GM18526 (cell line): ENCODE results near the gene HPS3.

Experiments used
- POLR2A ChIP-seq: IDR thresholded peaks from 3 replicates; pipeline ENCODE4 v1.6.1; 2011; ENCODE audit not compliant: insufficient read length; ENCODE audit errors: extremely low read depth

HPS3 gene

DNA sequence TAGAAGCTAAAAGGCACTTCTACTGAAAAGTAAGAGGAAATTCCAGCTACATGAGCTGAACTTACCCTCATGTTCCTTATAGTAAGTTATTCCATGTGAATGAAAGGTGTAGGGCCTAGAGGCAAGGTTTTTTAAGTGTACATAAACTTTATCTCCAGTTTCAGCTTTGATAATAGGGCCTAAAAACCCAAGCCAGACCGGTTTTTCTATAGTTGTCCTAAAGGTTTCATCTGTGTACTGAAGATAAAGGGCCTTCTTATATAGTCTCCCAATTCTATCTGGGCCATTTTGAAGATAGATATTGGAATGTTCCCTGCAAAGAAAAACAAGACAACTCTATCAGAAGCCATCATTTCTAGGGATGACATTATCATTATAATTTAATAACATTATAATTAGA lies 82.9 kb downstream of the HPS3 start:
- TF ChIP-seq POLR2A = no peak

DNA sequence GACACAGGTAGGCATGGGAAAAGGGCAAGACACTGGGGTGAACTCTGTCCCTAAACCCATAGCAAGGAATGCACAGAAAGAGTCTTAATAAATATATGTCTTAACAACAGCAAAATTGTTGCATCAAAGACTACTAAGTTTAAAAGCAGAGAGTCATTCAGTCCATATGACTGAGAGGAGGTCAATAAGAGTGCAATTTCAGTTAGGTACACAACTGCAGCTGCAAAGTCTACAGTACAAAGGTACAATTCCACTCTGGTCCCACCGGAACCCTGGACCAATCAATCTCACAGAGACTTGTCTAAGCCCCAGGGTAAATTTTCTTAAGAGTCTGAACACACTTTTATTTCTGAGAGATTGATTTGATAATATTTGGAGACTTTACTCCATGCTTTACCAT lies 85.3 kb downstream of the HPS3 start:
- no peak for TF ChIP-seq POLR2A

DNA sequence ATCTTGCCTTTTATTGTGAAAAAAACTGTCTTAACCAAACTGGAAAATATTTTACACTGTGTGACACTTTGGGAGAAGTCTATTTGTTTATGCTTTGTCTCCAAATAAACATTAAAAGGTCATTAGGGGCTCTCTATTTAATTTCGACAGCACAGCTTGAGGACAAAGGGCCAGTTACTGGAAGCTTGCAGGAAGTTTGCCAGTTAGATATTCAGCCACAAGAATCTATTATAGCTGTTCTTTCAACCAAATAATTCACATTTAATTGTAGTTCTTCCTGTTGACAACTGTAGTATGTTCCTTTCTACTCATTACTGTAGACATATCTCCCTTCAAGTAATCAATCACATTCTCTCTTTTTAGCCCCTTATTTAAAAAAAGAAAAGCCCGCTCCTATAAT lies 86.1 kb downstream of the HPS3 start:
- TF ChIP-seq POLR2A = no peak

DNA sequence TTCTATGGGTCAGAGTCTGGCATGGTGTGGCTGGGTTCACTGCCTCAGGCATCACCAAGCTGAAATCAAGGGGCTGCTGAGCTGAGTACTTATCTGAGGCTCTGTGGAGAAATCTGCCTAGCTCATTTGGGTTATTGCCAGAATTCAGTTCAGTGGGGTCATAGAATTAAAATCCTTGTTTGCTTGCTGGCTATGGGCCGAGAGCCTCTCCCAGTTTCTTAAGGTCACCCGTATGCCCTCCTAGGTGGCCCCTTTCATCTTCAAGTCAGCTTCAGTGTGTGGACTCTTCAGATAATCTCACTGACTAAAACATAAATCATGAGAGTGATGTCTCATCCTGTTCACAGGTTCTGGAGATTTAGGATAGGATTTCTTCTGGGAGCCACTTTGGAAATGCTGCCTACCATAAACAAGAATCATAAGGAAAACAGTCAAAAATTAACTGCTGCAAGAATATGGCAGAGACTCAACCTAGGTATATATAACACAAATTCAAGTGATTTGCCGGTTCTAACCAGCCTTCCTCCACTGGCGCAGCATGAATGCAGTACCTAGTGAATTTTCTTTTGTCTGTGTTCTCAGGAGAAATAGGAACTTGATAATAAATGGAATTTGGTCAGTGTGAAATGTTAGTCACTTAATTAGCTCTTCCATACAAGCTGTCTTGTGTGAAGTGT lies 86.9 kb downstream of the HPS3 start:
- TF ChIP-seq POLR2A = no peak

DNA sequence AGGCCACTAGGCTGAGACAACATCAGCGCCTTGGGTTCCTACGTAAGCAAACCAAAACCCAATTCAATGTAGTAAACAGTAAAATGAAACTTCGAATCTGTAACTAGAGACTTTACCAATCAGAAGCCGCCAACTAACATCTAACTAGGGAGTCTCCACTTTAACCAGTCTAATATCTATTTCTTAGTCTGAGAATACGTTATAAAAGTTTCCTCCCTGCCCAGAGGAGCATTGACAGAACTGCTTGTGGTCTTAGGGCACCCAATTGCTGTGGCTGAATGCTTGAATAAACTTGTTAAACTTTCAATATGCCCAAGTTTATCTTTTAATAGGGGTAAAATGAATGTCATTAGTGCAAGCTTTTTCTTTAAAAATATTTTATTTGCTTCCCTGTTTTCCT lies 87.9 kb downstream of the HPS3 start:
- no peak for TF ChIP-seq POLR2A

DNA sequence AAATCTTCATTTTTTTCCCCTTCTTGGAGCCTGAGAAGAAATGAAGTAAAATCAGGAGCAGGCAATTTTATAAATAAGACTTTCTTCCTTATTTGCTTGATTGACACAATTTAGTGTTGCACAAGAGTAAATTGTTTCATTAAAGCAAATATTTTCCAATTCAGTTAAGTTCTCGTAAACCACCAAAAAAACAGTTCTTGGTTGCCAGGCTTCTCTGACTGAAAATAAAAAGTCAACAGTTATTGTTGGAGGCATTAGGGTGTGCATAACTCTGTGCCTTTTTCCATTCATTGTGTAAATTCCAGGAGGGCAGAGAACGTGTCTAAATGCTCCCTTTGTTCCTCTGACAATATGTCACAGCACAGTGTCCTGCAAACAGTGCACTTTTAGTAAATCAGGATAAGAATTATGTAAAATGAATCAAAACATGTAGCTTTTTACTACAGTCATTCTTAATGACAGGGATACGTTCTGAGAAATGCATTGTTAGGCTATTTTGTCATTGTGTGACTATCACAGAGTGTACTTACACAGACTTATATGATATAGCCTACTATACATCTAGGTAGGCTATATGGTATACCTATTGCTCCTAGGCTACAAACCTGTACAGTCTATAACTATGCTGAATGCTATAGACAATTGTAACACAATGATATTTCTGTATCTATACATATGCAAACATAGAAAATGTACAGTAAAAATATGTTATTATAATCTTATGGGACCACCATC lies 92.5 kb downstream of the HPS3 start, which contains the start of gene CP:
Gene CP, minus strand, starts transcription at position 47 of the 735 bp plus-strand sequence. Its CDS starts 37 bp downstream, at position 10.
- no peak for TF ChIP-seq POLR2A
